Progenitor cell of endocrine pancreas (in vitro differentiated cells): ENCODE data around the gene TMEM236. TPM values are rescaled to one million over a fixed set of nuclear protein-coding genes. Genes with fewer than 3 reads are reported as not detected.

ENCODE experiments used
- DNase-seq: peaks from one replicate; pipeline ENCODE4 v3.0.0; 2021; ENCODE audit warnings: low spot score; ENCODE audit not compliant: unreplicated experiment
- H3K27ac Mint-ChIP-seq: 2 replicates; pipeline ENCODE4 v1.8.0; 2021; ENCODE audit warnings: mild to moderate bottlenecking, moderate library complexity, mixed read lengths
- H3K27me3 Mint-ChIP-seq: 2 replicates; pipeline ENCODE4 v1.8.0; 2021; ENCODE audit warnings: mixed read lengths
- H3K36me3 Mint-ChIP-seq: 2 replicates; pipeline ENCODE4 v1.8.0; 2022; ENCODE audit warnings: mixed read lengths; ENCODE audit not compliant: insufficient read depth
- H3K4me1 Mint-ChIP-seq: 2 replicates; pipeline ENCODE4 v1.8.0; 2021; ENCODE audit warnings: low read depth, mixed read lengths
- H3K4me3 Mint-ChIP-seq: 2 replicates; pipeline ENCODE4 v1.8.0; 2021; ENCODE audit warnings: low read depth, mild to moderate bottlenecking, moderate library complexity, mixed read lengths
- H3K9me3 Mint-ChIP-seq: 2 replicates; pipeline ENCODE4 v1.8.0; 2021; ENCODE audit warnings: low read depth, mixed read lengths
- total RNA-seq: library from RNA; stranded (reverse); gene quantifications from 2 replicates; pipeline ENCODE4 v1.2.1, GENCODE V29; 2021
- TF ChIP-seq, protein P1 (sequence below): fragments of 200-600 bp; sonication (generic); IDR thresholded peaks from one replicate; pipeline ENCODE4 v1.5.0; 2021; ENCODE audit warnings: antibody characterized with exemption, mild to moderate bottlenecking; ENCODE audit not compliant: unreplicated experiment

TMEM236 gene
- total RNA-seq, 1 donor from 2014 or later = 0.07 TPM

DNA sequence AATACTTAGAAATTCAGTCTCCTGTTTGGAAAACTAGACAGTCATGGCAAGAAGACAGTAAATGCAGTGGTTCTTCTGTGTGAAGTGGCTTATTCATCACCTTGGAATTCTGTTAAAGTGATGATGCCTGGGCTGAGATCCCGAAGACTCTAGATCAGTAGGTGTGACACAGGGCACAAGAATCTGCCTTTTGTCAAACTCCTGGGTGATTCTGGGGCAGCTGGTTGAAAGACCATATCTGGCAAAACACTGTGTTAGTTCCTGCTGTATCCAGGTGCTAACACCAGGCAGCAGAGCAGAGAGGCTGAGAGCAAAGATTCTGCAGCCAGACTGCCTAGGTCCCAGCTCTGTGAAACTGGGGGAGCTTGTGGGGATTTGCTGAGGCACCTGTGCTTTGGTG is 83.7 kb downstream of the TMEM236 start:
- no peak for DNase-seq
- H3K27ac Mint-ChIP-seq = no peak overlapping the region
- H3K9me3 Mint-ChIP-seq = no peaks in the 10 kb centered on the region
- no peaks in the 10 kb centered on the region for H3K36me3 Mint-ChIP-seq
- peaks cover 9% of the 10 kb centered on the region for H3K4me1 Mint-ChIP-seq
- TF ChIP-seq, protein P1, sequence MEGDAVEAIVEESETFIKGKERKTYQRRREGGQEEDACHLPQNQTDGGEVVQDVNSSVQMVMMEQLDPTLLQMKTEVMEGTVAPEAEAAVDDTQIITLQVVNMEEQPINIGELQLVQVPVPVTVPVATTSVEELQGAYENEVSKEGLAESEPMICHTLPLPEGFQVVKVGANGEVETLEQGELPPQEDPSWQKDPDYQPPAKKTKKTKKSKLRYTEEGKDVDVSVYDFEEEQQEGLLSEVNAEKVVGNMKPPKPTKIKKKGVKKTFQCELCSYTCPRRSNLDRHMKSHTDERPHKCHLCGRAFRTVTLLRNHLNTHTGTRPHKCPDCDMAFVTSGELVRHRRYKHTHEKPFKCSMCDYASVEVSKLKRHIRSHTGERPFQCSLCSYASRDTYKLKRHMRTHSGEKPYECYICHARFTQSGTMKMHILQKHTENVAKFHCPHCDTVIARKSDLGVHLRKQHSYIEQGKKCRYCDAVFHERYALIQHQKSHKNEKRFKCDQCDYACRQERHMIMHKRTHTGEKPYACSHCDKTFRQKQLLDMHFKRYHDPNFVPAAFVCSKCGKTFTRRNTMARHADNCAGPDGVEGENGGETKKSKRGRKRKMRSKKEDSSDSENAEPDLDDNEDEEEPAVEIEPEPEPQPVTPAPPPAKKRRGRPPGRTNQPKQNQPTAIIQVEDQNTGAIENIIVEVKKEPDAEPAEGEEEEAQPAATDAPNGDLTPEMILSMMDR = no peak
- H3K27me3 Mint-ChIP-seq = peaks cover 14% of the 10 kb centered on the region
- no peak overlapping the region for H3K4me3 Mint-ChIP-seq

DNA sequence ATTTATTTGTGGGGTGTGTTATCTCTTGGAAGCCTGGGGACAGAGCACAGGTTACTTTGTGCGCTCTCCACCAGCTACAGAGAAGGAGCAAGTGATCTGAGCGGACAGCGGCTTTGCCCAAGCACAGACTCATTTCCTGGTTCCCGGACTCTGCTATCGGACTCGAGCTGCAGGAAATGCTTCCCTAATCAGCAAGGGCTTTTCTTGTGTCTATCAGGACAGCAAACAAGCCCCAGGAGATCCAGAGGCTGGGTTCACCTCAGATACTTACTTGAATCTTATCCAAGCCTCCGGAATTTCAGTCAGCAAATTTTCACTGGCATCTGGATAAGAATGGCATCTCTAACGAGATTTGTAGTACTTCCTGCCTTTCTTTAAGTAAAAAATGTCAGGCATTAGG is 84.9 kb downstream of the TMEM236 start:
- Mint-ChIP-seq H3K27ac (peak overlapping the region; percentile 52), H3K36me3 (no peaks in the 10 kb centered on the region), H3K27me3 (peaks cover 14% of the 10 kb centered on the region), H3K9me3 (no peaks in the 10 kb centered on the region), H3K4me3 (peak overlapping the region; percentile 37), H3K4me1 (peaks cover 6% of the 10 kb centered on the region)
- TF ChIP-seq, protein P1 = no peak
- DNase-seq = peak; percentile 11

DNA sequence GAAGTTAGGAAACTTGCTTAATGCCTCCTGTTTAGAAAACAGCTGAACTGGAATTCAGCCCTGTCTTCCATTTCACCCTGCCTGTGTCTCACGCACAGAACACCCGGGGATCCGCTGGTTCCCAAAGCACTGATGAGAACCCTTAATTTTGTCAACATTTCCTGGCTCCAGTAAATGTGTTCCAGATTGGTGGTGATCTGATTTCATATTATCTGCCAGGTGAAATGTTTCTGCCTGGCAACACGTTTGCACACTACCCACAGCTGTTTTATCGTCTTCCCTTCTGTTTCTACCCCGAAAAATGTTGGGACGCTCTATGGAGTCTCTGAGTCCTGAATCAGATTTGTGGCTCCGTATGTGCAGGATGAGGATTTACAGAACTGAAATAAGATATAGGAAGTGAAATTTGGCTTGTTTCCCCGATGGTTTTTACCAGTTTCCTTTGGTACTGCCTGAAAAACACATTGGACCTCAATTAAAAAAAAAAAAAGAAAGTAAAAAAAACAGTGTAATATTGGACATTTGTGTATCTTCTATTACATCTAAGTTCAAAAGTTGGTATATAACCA is 86.2 kb downstream of the TMEM236 start:
- DNase-seq = no peak
- Mint-ChIP-seq H3K27me3 (peaks cover 14% of the 10 kb centered on the region), H3K27ac (no peak overlapping the region), H3K9me3 (no peaks in the 10 kb centered on the region), H3K4me3 (no peak overlapping the region), H3K36me3 (no peaks in the 10 kb centered on the region), H3K4me1 (peaks cover 5% of the 10 kb centered on the region)
- TF ChIP-seq, protein P1 = no peak

DNA sequence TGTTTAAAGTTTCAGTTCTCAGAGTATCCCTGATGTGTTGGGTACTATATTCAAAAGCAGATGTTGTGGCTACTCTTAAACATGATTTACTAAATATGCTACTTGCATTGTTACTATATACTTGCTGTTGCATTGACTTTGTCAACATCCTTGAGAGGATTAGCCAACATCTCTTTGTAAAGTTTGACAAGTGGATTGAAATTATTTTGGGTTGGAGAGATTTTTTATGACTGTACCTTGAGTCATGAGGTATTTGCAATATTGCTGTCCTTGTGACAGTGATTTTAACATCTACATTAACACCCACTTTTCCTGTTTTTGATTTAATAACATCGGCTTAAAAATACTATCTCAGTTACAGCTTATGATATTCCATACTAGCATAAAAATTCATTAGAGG is 89.0 kb downstream of the TMEM236 start:
- H3K4me1 Mint-ChIP-seq = peaks cover 5% of the 10 kb centered on the region
- DNase-seq = no peak
- peaks cover 14% of the 10 kb centered on the region for H3K27me3 Mint-ChIP-seq
- H3K27ac Mint-ChIP-seq = no peak overlapping the region
- no peaks in the 10 kb centered on the region for H3K9me3 Mint-ChIP-seq
- TF ChIP-seq, protein P1 = no peak
- H3K4me3 Mint-ChIP-seq = no peak overlapping the region
- no peaks in the 10 kb centered on the region for H3K36me3 Mint-ChIP-seq

DNA sequence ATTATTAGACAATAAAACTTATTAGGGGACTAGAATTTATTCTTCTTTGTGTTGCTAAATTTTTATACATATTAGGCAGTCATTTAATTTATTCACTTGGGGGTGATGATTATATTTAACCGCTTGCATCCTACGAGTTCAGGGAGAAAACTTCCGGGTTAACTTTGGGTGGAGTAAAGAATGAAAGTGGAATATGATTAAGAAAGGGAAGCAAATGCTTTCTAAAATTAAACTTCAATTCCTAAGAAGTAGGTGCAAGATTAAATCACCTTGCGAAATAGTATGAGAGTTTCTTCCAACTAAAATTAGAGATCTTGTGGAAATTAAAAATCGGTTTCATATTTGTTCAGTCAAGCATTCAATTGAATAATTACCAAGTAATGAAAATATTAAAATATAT is 90.6 kb downstream of the TMEM236 start:
- H3K4me1 Mint-ChIP-seq = no peaks in the 10 kb centered on the region
- DNase-seq = no peak
- H3K27ac Mint-ChIP-seq = no peak overlapping the region
- no peaks in the 10 kb centered on the region for H3K9me3 Mint-ChIP-seq
- H3K36me3 Mint-ChIP-seq = no peaks in the 10 kb centered on the region
- TF ChIP-seq, protein P1 = no peak
- H3K4me3 Mint-ChIP-seq = no peak overlapping the region
- peaks cover 14% of the 10 kb centered on the region for H3K27me3 Mint-ChIP-seq
